GM12872 (cell line): Measurements from ENCODE around the gene CDK5.

Experiments used
- TF ChIP-seq, protein P1 (sequence below): IDR thresholded peaks from 3 replicates; pipeline ENCODE4 v1.5.1; 2011; ENCODE audit warnings: low read depth, mild to moderate bottlenecking, low read length, moderate library complexity; ENCODE audit not compliant: insufficient read depth

CDK5 gene

DNA sequence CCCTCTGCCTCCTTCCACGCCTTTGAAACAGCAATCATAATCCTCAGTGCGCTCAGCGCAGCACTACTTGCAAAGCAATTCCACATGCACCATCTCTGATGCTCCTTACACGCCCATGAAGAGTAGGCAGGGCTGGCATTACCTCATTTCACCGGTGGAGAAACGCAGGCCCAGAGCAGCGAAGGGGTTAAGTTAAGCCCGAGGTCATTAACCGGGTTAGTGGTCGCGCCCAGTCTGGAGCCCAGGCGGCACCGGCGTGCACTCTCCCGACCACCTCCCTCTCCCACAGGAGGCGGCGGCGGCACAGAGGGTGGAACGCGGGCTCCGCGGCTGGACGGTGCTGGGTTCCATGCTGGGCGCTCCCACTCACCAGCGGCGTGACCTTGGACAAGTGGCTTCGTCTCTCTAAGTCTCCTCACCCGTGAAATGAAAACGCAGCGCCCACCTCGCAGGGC lies 22.4 kb upstream of the CDK5 start:
- TF ChIP-seq, protein P1, sequence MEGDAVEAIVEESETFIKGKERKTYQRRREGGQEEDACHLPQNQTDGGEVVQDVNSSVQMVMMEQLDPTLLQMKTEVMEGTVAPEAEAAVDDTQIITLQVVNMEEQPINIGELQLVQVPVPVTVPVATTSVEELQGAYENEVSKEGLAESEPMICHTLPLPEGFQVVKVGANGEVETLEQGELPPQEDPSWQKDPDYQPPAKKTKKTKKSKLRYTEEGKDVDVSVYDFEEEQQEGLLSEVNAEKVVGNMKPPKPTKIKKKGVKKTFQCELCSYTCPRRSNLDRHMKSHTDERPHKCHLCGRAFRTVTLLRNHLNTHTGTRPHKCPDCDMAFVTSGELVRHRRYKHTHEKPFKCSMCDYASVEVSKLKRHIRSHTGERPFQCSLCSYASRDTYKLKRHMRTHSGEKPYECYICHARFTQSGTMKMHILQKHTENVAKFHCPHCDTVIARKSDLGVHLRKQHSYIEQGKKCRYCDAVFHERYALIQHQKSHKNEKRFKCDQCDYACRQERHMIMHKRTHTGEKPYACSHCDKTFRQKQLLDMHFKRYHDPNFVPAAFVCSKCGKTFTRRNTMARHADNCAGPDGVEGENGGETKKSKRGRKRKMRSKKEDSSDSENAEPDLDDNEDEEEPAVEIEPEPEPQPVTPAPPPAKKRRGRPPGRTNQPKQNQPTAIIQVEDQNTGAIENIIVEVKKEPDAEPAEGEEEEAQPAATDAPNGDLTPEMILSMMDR = no peak

DNA sequence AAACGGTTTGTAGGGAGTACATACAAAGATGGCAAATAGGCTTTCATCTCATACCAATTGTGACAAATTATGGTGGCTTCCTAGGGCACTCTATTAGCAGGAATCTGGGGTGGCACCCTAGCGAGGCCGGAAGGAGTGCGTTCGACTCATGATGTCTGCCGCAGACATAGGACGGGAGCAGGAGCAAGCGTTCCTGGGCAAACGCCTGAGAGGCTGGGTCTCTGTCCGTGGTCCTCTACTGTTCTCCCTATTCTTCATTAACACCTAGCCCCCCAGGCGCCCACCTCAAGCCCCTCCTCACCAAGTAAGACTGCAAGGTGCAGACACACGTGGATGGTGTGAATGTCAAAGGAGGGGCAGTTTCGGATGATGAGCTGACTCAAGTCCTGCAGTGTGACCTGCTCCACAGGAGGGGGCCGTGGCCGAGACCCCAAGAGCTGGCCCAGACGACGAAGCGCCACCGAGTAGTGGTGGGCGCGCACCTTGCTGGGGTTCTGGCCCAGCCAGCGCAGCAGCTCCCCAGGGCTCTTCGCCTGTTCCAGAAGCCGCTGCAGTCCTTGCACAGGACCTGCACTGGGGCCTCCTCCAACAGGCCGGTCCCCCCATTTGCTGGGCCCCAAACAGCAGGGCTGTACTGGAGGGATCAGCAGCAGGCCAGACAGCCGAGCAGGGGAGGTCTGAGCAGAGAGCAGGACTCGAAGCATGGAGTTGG lies 21.7 kb upstream of the CDK5 start:
- TF ChIP-seq, protein P1 = no peak

DNA sequence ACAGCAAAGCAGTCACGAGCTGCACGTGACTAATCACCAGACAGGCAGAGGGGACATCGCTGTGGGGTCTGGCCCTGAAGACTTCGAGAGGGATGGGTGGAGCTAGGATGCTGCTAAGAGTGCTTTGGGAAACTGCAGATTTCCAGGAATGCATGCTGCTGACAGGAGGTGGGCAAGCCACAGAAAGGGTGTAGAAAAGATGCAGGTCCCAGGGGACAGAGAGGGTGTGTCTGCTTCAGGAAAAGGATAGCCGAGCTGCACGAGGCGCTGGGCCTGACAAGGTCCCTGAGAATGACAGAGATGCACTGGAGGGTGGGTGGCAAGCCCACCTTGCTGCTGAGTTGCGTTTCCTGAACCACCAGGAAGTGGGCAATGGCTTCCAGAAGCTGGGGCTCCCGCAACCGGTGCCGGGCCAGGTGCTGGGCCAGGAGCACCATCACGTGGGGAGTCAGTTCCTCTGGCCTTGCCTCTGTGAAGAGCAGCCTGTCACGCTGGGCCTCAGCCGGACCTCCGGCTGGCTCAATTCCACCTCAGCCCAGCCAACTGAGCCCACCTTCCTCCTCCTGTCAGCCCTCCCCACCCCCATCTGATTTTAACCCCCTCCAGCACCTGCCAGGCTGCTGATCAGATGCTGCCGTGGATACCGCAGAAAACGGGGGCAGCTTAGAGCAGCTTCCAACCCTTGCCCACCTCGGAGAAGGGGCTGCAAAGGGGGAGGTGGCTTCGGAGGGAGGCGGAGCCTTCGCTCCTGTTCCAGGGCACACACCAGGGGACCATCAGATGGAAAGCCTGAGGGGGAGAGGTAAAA lies 20.7 kb upstream of the CDK5 start:
- TF ChIP-seq, protein P1 = no peak

DNA sequence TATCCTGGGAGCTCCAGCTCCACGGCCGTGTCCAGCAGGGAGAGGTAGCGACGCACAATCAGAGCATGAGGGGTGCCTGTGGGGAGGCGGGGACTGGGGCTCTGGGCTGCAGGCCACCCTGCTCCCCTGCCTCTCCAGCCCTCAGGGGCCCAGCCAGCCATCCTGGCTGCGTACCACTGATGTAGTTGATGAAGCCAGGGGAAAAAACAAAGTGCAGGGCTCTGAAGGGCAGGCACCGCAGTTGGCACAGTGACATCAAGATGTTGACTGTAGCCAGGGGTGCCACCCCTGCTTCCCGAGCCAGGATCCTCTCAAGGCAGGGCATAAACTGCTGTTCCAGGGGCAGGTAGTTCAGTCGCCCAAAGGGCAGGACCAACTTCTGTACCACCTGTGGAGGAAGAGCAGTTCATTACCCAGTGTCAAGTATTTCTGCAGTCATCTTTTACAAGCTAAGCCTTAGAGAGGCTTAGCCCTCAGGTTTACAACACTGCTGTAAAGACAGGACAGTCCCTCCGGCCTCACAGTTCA lies 20.1 kb upstream of the CDK5 start:
- TF ChIP-seq, protein P1 = no peak

DNA sequence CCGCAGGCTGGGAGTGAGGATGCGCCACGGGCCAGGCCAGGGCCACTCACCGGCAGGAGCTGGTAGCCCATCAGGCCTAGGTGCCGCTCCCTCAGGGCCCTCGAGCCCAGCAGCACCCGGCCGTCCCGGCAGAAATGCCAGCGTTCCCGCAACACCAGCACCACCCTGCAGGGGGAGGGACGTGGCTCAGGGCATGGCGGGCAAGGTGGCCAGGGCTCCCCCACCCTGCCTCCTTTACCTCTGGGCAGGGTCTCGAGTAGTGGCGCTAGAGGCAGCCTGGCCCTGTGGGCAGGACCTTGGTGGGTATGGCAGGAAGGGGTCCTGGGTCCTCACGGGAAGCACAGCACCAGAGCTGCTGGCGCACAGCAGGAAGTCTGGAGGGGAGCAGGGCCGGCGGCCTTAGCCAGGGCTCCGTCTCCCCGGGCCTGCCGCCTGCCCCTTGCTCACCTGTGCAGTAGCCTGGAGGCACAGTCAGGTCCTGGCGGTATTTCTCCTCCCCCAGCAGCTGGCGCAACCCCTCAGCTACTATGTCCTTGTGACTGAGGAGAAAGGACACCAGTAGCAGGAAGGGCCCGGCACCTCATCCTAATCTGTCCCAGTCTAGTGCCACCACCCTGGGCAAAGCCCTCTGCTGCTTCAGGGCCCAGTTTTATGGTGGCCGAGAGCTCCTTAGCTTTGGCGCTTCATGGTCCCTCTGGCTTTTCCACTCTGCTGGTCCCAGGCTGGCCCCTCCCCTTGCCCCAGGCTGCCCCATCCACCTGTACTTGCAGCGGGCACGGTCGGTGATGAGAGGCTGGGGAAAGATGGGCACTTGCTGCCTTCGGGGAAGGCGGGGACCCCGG lies 19.4 kb upstream of the CDK5 start:
- TF ChIP-seq, protein P1 = peak; percentile 35; the same call in 2 of the 3 replicates

DNA sequence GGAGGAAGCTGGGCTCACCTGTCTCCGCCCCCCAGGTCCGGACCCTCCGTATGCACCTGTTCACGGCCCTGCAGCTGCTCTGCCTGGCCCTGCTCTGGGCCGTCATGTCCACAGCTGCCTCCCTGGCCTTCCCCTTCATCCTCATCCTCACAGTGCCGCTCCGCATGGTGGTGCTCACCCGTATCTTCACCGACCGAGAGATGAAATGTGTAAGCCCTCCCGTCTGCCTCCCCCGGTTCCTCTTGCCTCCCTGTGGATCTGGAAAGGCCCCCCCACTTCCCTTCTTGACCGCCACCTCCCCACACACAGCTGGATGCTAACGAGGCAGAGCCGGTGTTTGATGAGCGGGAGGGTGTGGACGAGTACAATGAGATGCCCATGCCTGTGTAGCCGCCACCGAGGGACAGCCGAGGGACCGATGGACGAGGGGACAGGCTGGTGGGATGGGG lies 18.3 kb upstream of the CDK5 start:
- TF ChIP-seq, protein P1 = no peak

DNA sequence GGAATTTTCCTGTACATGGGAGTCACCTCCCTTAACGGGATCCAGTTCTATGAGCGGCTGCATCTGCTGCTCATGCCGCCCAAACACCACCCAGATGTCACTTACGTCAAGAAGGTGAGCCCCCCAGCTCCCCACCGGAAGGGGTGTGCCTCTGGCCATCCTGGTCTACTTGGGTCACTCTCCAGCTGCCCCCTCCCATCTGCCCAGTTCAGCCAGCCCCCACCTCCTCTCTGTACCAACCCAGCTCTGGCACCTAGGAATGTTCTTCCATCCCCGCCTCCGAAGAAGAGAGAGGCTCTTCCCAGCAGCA lies 17.9 kb upstream of the CDK5 start:
- TF ChIP-seq, protein P1 = no peak
